SK-MEL-5 (cell line): ENCODE measurements around the gene TBC1D3I. TPM values are rescaled to one million over a fixed set of nuclear protein-coding genes. Genes with fewer than 3 reads are reported as not detected.
"Not testable (repeated sequence)": the region's sequence is repeated elsewhere in the genome, so short reads cannot be mapped to it uniquely, and the experiment has no call there.

Source experiments
- DNase-seq: peaks from one replicate; pipeline ENCODE4 v3.0.0-alpha.2; 2016; ENCODE audit warnings: low read depth, low spot score
- in situ Hi-C: cut with HindIII; loops from 2 replicates; pipeline ENCODE4 v1.10.0; 2016; ENCODE audit warnings: low sequenced_read_pairs, high pct_unique_total_duplicates, low pct_unique_long_range_greater_than_20kb
- polyA plus RNA-seq, 2 experiments: library from polyadenylated mRNA; depleted of rRNA; stranded (reverse); fragments of >200 nt; gene quantifications; 2 replicates each; pipeline ENCODE4 v1.2.3, GENCODE V29; 2015
- total RNA-seq: library from RNA; depleted of rRNA; stranded (reverse); fragments of >200 nt; shearing (Covaris generic); gene quantifications from 2 replicates; pipeline ENCODE4 v1.2.3, GENCODE V29; 2014; rRNA removed

The TBC1D3I gene
- total RNA-seq, result not detected in 2 replicates
- polyA plus RNA-seq (2015; cell fraction: cytosol; rRNA removed), result not detected in 2 replicates
- not detected in 2 replicates for polyA plus RNA-seq (2015; cell fraction: nucleus; rRNA removed)

GRCh38 chr17:36264470-36264869 is at the start of gene TBC1D3I:
TBC1D3I (minus strand) TSS chr17:36264570; CDS start chr17:36262985, 1,585 bp downstream.
- DNase-seq, in situ Hi-C loops: not testable (repeated sequence)

GRCh38 chr17:36295161-36295560 is 30.8 kb upstream of the TBC1D3I start:
- in situ Hi-C loops, result not testable (repeated sequence)

GRCh38 chr17:36289965-36290612 is 25.7 kb upstream of the TBC1D3I start:
- DNase-seq, in situ Hi-C loops: not testable (repeated sequence)

More at GRCh38 chr17:36295161-36295560, 30.8 kb upstream of the TBC1D3I start:
- not testable (repeated sequence) for DNase-seq

- DNase-seq, in situ Hi-C loops: not testable (repeated sequence)
Measured at GRCh38 chr17:36284219-36284618, 19.8 kb upstream of the TBC1D3I start.

GRCh38 chr17:36283256-36283655 is 18.9 kb upstream of the TBC1D3I start:
- DNase-seq, in situ Hi-C loops: not testable (repeated sequence)

- in situ Hi-C loops, DNase-seq: not testable (repeated sequence)
Measured at GRCh38 chr17:36242046-36242445, 22.3 kb downstream of the TBC1D3I start.

GRCh38 chr17:36229644-36230043 is 34.7 kb downstream of the TBC1D3I start:
- in situ Hi-C loops, result not testable (repeated sequence)

GRCh38 chr17:36222967-36223366 is 41.4 kb downstream of the TBC1D3I start:
- DNase-seq, in situ Hi-C loops: not testable (repeated sequence)

More at GRCh38 chr17:36229644-36230043, 34.7 kb downstream of the TBC1D3I start:
- not testable (repeated sequence) for DNase-seq

- in situ Hi-C loops, DNase-seq: not testable (repeated sequence)
Measured at GRCh38 chr17:36221581-36222100, 42.7 kb downstream of the TBC1D3I start.

- not testable (repeated sequence) for DNase-seq
Measured at GRCh38 chr17:36220737-36221580, 43.4 kb downstream of the TBC1D3I start.

GRCh38 chr17:36219556-36219955 is 44.8 kb downstream of the TBC1D3I start:
- DNase-seq, in situ Hi-C loops: not testable (repeated sequence)

More at GRCh38 chr17:36220737-36221580, 43.4 kb downstream of the TBC1D3I start:
- in situ Hi-C loops, result not testable (repeated sequence)

GRCh38 chr17:36215406-36216308 is 48.7 kb downstream of the TBC1D3I start:
- DNase-seq, in situ Hi-C loops: not testable (repeated sequence)

GRCh38 chr17:36214918-36215317 is 49.5 kb downstream of the TBC1D3I start:
- DNase-seq, result no peak
- in situ Hi-C loops, result no loop called here

- in situ Hi-C loops, result no loop called here
Measured at GRCh38 chr17:36213695-36214094, 50.7 kb downstream of the TBC1D3I start.

GRCh38 chr17:36212966-36213365 is 51.4 kb downstream of the TBC1D3I start:
- no peak for DNase-seq
- in situ Hi-C loops, result no loop called here

More at GRCh38 chr17:36213695-36214094, 50.7 kb downstream of the TBC1D3I start:
- DNase-seq, result no peak

- in situ Hi-C loops, result no loop called here
- no peak for DNase-seq
Measured at GRCh38 chr17:36212272-36212605, 52.1 kb downstream of the TBC1D3I start.
